ENCODE results near the gene TERT.

- TF ChIP-seq CTCF (tag by site-specific recombination; IDR thresholded peaks at IDR 0.05) (no peak), ZNF266 (tag by site-specific recombination; IDR thresholded peaks at IDR 0.05; ENCODE audit: low read depth) (no peak), PATZ1 (tag by site-specific recombination; IDR thresholded peaks at IDR 0.05) (no peak), ZNF274 (IDR thresholded peaks at IDR 0.05; ENCODE audit: low read length) (no peak), ZNF274 (tag by site-specific recombination; IDR thresholded peaks at IDR 0.05; ENCODE audit: borderline replicate concordance) (no peak)
- TF ChIP-seq, protein P1, sequence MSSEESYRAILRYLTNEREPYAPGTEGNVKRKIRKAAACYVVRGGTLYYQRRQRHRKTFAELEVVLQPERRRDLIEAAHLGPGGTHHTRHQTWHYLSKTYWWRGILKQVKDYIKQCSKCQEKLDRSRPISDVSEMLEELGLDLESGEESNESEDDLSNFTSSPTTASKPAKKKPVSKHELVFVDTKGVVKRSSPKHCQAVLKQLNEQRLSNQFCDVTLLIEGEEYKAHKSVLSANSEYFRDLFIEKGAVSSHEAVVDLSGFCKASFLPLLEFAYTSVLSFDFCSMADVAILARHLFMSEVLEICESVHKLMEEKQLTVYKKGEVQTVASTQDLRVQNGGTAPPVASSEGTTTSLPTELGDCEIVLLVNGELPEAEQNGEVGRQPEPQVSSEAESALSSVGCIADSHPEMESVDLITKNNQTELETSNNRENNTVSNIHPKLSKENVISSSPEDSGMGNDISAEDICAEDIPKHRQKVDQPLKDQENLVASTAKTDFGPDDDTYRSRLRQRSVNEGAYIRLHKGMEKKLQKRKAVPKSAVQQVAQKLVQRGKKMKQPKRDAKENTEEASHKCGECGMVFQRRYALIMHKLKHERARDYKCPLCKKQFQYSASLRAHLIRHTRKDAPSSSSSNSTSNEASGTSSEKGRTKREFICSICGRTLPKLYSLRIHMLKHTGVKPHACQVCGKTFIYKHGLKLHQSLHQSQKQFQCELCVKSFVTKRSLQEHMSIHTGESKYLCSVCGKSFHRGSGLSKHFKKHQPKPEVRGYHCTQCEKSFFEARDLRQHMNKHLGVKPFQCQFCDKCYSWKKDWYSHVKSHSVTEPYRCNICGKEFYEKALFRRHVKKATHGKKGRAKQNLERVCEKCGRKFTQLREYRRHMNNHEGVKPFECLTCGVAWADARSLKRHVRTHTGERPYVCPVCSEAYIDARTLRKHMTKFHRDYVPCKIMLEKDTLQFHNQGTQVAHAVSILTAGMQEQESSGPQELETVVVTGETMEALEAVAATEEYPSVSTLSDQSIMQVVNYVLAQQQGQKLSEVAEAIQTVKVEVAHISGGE (tag by site-specific recombination; conservative IDR thresholded peaks at IDR 0.05; ENCODE audit: low read depth) = no peak
- TF ChIP-seq, protein P2, sequence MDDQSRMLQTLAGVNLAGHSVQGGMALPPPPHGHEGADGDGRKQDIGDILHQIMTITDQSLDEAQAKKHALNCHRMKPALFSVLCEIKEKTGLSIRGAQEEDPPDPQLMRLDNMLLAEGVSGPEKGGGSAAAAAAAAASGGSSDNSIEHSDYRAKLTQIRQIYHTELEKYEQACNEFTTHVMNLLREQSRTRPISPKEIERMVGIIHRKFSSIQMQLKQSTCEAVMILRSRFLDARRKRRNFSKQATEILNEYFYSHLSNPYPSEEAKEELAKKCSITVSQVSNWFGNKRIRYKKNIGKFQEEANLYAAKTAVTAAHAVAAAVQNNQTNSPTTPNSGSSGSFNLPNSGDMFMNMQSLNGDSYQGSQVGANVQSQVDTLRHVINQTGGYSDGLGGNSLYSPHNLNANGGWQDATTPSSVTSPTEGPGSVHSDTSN (CRISPR knock-in tag; IDR thresholded peaks at IDR 0.05) = no peak
These were observed 30.7 kb downstream of the TERT start for GRCh38 chr5:1264211-1264610.
